ENCODE results near the gene ZNF385A.
A peak's percentile ranks its signal among the peaks of the same experiment; 100 is the strongest.

Gene ZNF385A

GRCh38 chr12:54415221-54415929 is 30.8 kb upstream of the ZNF385A start:
- DNase-seq = no peak

DNA sequence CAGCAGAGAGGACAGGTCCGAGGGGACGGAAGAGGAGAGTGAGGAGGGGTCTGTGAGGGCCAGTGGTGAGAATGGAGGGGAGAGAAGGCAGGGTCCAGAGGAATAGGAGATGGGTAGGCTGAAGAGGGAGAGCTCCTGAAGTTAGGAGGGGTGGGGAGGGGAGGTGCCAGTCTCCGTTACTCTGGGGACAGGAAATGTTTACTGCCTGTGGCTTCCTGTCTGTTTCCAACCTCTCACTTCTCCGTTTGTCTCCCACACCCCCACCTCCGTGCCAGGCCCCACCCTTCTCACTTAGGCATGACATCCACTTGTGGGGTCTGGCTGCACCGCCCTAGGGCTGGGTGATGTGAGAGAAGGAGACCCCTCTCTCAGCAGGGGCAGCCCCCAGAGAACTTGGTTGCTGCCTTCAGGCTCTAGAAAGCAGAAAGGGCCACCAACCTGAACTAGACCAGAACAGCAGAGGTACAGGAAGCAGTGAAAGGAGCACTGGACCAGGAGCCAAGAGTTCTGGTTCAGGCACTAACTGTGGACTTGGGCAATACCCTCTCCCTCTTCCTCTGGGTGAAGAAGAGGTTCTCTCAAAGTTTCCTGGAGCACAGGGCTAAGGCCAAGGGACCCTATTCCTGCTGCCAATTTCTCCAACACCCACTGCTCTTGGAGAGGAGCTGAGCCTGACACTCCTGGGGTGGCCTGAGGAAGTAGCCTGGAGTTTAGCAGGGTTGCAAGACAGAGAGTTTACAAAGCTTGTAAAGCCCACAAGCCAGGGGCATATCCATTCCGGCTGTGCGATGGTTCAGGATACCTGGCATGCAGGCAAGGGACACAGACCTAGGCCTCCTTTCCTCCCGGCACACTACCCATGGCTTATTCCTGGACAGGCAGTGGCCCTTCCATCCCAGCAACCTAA is 29.0 kb upstream of the ZNF385A start:
- peak; percentile 58 for DNase-seq

- DNase-seq = no peak
Measured at GRCh38 chr12:54412786-54413185, 28.3 kb upstream of the ZNF385A start.

- DNase-seq = no peak
Measured at GRCh38 chr12:54412348-54412747, 27.8 kb upstream of the ZNF385A start.

- peak; percentile 99 for DNase-seq
Measured at GRCh38 chr12:54411391-54412241, 27.1 kb upstream of the ZNF385A start.

DNA sequence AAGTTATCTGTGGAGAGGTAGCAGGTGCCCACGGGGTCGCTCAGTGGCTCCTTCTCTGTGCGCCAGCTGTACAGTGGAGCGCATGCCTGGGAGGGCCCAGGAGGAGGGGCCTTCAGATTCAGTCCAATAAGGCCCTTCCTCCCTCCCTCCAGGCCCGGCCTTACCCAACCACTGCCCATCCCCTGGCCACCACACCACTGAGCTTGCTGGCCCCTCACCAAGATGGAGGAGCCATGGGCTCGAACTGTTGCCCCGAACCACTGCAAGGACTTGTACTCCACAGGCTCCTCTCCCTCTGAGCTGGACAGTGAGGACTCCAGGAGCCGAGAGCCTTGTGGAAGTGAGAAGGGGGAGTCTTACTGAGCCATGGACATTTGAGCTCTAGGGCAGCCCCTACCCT is 24.7 kb upstream of the ZNF385A start:
- no peak for DNase-seq

GRCh38 chr12:54407183-54407905 is 22.8 kb upstream of the ZNF385A start:
- no peak for DNase-seq

GRCh38 chr12:54405573-54405972 is 21.0 kb upstream of the ZNF385A start:
- no peak for DNase-seq

DNA sequence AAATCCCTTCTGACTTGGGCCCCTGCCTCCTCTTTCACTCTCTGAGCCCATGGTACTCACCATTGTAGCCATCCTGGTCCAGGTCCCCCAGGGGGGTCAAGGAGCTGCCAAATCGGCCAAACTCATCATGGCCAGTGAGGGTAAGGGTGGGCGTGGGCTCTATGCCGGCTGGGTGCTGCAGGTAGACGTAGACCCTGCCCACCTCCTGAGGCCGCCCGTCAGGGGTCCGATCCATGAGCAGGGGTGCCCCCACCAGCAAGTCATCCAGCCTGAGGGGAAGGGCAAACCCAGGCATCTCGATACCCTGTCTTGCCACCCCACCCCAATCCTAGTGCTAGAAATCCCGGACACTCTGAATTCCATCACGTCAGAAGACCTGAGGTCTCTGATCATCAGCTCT is 20.6 kb upstream of the ZNF385A start:
- DNase-seq = no peak

DNA sequence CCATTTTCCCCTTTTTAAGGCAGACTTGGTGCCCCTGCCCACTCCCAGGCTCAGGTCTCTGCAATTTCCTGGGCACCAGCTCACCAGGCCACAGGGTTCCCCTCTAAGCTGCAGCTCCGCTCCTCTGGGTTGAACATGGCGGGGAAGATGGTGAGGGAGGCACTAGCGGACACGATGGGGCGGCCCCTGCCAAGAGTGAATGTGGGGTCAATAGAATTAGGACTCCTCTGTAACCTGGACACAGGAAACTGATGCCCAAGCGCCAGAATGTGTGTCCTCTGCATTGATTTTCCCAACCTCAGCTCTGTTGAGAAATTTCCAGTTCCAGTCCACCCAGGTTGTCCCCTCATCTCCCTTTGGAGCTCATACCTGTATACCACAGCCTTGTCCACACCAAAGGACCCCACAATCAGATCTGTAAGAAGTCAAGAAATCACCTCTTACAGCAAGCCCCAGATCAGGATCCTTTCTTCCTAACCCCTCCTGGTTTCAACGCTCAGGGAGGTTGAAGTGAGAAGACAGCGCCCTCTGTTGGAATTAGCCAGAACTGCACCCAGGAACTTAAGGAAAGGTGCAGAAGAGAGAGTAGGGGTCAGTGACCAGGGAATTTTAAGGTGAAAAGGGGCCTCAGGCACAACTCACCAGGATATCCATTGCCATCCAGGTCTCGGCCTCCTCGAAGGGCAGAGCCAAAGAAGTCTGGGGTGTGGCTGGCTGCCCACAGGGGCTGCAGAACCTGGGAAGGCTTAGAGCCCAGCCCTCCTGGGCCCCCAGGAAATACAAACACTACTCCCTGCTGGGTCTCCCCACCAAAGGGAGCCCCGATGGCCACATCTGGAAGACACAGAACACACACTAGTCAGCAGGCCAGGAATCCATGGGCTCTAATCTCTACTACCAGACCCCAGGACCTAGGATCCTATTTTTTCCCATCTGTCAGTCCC is 19.8 kb upstream of the ZNF385A start:
- peak; percentile 50 for DNase-seq

- DNase-seq = no peak
Measured at GRCh38 chr12:54401119-54401518, 16.6 kb upstream of the ZNF385A start.

GRCh38 chr12:54398995-54399793 is 14.7 kb upstream of the ZNF385A start:
- DNase-seq = peak; percentile 81

- no peak for DNase-seq
Measured at GRCh38 chr12:54398218-54398617, 13.7 kb upstream of the ZNF385A start.

- DNase-seq = no peak
Measured at GRCh38 chr12:54397157-54397556, 12.6 kb upstream of the ZNF385A start.

- DNase-seq = no peak
Measured at GRCh38 chr12:54395545-54395944, 11.0 kb upstream of the ZNF385A start.

DNA sequence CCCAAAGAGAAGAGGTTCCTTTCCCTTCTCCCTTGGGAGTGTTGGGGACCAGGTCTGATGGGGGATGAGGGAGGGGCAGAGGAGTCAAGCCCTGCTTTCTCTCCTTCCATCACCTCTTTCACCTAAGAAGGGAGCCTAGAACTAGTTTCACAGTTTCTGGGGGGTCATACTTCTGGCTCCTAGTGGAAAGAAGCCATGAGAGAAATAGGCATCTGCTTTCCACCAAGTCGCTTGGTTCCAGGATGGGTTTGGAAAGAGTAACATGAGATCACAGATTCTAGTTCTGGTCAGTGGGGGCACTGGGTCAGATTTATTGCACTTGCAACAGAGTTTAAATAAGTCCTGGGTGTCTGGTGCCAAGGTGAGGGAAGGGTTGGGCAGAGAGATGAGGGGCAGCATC is 10.5 kb upstream of the ZNF385A start:
- no peak for DNase-seq

DNA sequence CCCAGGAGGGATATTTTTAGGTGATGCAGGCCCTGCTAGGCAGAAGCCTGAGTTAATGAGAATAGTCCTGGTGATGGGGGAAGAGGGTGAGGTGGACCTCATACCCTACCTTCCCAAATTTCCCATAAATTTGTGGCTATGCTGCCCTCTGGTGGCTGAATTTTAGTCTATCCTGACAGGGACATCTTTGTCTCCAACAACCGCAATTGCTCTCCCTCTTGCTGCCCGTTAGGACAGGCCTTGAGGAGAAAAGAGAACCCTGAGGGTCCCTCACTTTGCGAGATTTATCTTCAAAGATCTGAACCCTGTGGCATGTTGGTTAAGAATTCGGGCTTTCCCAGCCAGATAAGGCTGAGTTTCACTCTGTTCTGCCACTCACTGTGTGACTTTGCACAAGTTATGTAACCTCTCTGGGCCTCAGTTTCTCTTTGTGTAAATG is 9.8 kb upstream of the ZNF385A start:
- peak; percentile 56 for DNase-seq

- DNase-seq = no peak
Measured at GRCh38 chr12:54393743-54394142, 9.2 kb upstream of the ZNF385A start.

DNA sequence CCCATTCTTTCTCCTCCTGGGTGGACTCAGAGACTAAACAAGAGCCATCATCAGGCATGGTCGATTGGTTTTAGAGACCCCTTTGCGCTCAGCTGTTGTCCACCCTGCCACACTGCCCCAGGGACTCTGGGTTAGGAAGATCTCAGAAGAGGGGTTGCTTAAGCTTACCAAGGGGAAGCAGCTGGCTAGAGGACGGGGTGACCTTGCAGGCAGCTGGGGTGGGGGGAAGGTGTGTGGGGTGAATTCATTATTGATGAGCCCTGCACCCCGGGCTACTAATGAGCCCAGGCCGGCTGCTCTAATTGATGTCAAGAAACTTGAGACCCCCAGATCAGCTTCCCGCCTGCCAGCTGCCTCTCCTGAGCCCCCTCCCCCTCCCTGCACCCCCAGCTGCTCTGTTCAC is 8.7 kb upstream of the ZNF385A start:
- DNase-seq = no peak

GRCh38 chr12:54392485-54393206 is 8.1 kb upstream of the ZNF385A start:
- no peak for DNase-seq
